Stimulated activated naive CD8-positive, alpha-beta T cell treated with anti-CD3 and anti-CD28 coated beads, Interleukin-15, amount 100 ng/mL, for 72 hours (primary cell): Measurements from ENCODE around the gene NFKBIA.
"Not testable (repeated sequence)": the region's sequence is repeated elsewhere in the genome, so short reads cannot be mapped to it uniquely, and the experiment has no call there.

Source experiments
- ATAC-seq: fragments of 150-1000 bp; cut with Tn5 transposase; 2 replicates; pipeline ENCODE4 v1.10.0; 2021; ENCODE audit warnings: mild to moderate bottlenecking, moderate library complexity
- DNase-seq, 2 donors: peaks; one replicate each; pipeline ENCODE4 v3.0.0; 2021 to 2022
- H3K27ac Mint-ChIP-seq, 2 donors: one replicate each; pipeline ENCODE4 v1.8.0; 2022; ENCODE audit warnings: mild to moderate bottlenecking in 2 of 2, mixed read lengths in 2 of 2, moderate library complexity in 2 of 2
- H3K27me3 Mint-ChIP-seq: one replicate; pipeline ENCODE4 v1.8.0; 2022; ENCODE audit warnings: mixed read lengths
- H3K4me1 Mint-ChIP-seq: one replicate; pipeline ENCODE4 v1.8.0; 2022; ENCODE audit warnings: mild to moderate bottlenecking, mixed read lengths
- H3K4me3 Mint-ChIP-seq, 2 donors: one replicate each; pipeline ENCODE4 v1.8.0; 2022; ENCODE audit warnings: mild to moderate bottlenecking in 2 of 2, mixed read lengths in 2 of 2, moderate library complexity in 1 of 2
- H3K9me3 Mint-ChIP-seq, 2 donors: one replicate each; pipeline ENCODE4 v1.8.0; 2022; ENCODE audit warnings: mixed read lengths in 2 of 2

The NFKBIA gene

GRCh38 chr14:35387713-35388579, 16.6 kb downstream of the NFKBIA start:
- ATAC-seq = no peak
- Mint-ChIP-seq H3K27me3 (no peaks in the 10 kb centered on the region), H3K4me3 (no peak overlapping the region), H3K4me1 (no peaks in the 10 kb centered on the region), H3K27ac (no peak overlapping the region), H3K9me3 (no peaks in the 10 kb centered on the region)
- no peak for DNase-seq

DNA sequence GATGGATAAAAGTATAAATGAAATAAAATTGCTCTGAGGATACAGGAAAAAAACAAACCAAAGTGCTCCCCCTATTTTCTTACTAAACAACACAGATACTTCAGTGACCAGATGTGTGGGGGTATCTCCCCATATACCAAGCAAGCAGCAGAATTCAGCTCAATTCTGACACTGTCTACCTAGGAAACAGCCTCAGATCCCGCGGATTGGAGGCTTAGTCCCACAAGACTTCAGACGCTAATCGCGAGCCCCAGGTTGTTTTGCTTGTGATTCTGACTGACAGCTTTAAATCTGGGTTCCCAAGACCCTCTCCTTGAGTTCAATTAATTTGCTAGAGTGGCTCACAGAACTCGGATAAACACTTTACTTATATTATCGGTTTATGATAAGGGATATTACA, 17.3 kb downstream of the NFKBIA start:
- no peaks in the 10 kb centered on the region for H3K27me3 Mint-ChIP-seq
- no peak overlapping the region for H3K4me3 Mint-ChIP-seq
- H3K9me3 Mint-ChIP-seq = no peaks in the 10 kb centered on the region
- H3K4me1 Mint-ChIP-seq = no peaks in the 10 kb centered on the region
- ATAC-seq = no peak
- DNase-seq = no peak
- no peak overlapping the region for H3K27ac Mint-ChIP-seq

- DNase-seq = no peak
- no peaks in the 10 kb centered on the region for H3K27me3 Mint-ChIP-seq
- H3K9me3 Mint-ChIP-seq = no peaks in the 10 kb centered on the region
- H3K27ac Mint-ChIP-seq = no peak overlapping the region
- no peak for ATAC-seq
- H3K4me1 Mint-ChIP-seq = no peaks in the 10 kb centered on the region
- no peak overlapping the region for H3K4me3 Mint-ChIP-seq
Observed at GRCh38 chr14:35386673-35387125, 17.9 kb downstream of the NFKBIA start.

- H3K9me3 Mint-ChIP-seq = no peaks in the 10 kb centered on the region
- H3K27ac Mint-ChIP-seq = no peak overlapping the region
- H3K4me1 Mint-ChIP-seq = no peaks in the 10 kb centered on the region
- DNase-seq = no peak
- no peak overlapping the region for H3K4me3 Mint-ChIP-seq
- no peak for ATAC-seq
- H3K27me3 Mint-ChIP-seq = no peaks in the 10 kb centered on the region
Observed at GRCh38 chr14:35385042-35385839, 19.3 kb downstream of the NFKBIA start.

DNA sequence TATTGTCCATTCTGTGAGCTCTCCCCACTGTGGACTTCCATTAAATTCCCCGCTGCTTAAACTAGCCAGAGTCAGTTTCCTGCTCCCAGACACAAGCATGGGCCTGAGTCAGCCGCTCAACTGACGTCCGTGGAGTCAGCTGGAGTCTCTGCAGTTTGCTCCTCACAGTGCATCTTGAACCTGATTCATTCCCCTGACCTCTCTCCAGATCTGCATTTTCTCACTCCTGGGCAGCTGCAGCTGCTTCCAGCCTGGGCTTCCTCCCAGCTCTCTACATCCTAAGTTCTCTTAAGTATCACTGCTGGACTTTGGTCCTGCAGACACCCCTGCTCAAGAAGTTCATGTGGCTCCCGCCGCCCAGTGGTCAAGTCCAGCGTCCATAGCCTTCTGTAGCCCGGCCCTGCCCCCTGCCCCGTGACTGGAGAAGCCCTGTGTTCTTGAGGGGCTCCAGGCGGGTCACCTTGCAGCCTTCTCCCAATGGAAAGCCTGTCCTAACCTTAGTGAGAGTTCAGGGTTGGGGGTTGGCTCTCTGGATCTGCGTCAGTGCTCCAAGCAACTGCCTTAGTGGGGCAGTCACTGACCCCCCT, 20.0 kb downstream of the NFKBIA start:
- Mint-ChIP-seq H3K27ac (peak overlapping the region in 1 of 2 donors; percentile 30), H3K27me3 (no peaks in the 10 kb centered on the region), H3K9me3 (no peaks in the 10 kb centered on the region), H3K4me3 (no peak overlapping the region), H3K4me1 (no peaks in the 10 kb centered on the region)
- DNase-seq = no peak
- no peak for ATAC-seq

- H3K9me3 Mint-ChIP-seq = no peaks in the 10 kb centered on the region
- DNase-seq (no peak), ATAC-seq (no peak)
- H3K4me1 Mint-ChIP-seq = no peaks in the 10 kb centered on the region
- no peaks in the 10 kb centered on the region for H3K27me3 Mint-ChIP-seq
- no peak overlapping the region for H3K4me3 Mint-ChIP-seq
- H3K27ac Mint-ChIP-seq = no peak overlapping the region
Observed at GRCh38 chr14:35383569-35384454, 20.7 kb downstream of the NFKBIA start.

GRCh38 chr14:35380794-35381193, 23.8 kb downstream of the NFKBIA start:
- no peaks in the 10 kb centered on the region for H3K9me3 Mint-ChIP-seq
- H3K4me3 Mint-ChIP-seq = no peak overlapping the region

GRCh38 chr14:35379234-35379933, 25.2 kb downstream of the NFKBIA start:
- not testable (repeated sequence) for H3K4me1 Mint-ChIP-seq, DNase-seq

More at GRCh38 chr14:35380794-35381193, 23.8 kb downstream of the NFKBIA start:
- DNase-seq (no peak), ATAC-seq (no peak)
- H3K4me1 Mint-ChIP-seq = peaks cover 1% of the 10 kb centered on the region
- no peaks in the 10 kb centered on the region for H3K27me3 Mint-ChIP-seq
- H3K27ac Mint-ChIP-seq = no peak overlapping the region

GRCh38 chr14:35378425-35379233, 25.9 kb downstream of the NFKBIA start:
- Mint-ChIP-seq H3K27me3 (no peaks in the 10 kb centered on the region), H3K27ac (no peak overlapping the region), H3K4me1 (peaks cover 6% of the 10 kb centered on the region), H3K4me3 (no peak overlapping the region), H3K9me3 (no peaks in the 10 kb centered on the region)
- no peak for DNase-seq
- no peak for ATAC-seq

More at GRCh38 chr14:35379234-35379933, 25.2 kb downstream of the NFKBIA start:
- H3K4me3 Mint-ChIP-seq, H3K9me3 Mint-ChIP-seq, ATAC-seq, H3K27me3 Mint-ChIP-seq, H3K27ac Mint-ChIP-seq: not testable (repeated sequence)

- H3K27me3 Mint-ChIP-seq = no peaks in the 10 kb centered on the region
- DNase-seq (no peak), ATAC-seq (peak; percentile 45)
- H3K4me3 Mint-ChIP-seq = no peak overlapping the region
- H3K9me3 Mint-ChIP-seq = peaks cover 5 to 9% of the 10 kb centered on the region in 2 donors
- peak overlapping the region in 1 of 2 donors; percentile 76 for H3K27ac Mint-ChIP-seq
- peaks cover 16% of the 10 kb centered on the region for H3K4me1 Mint-ChIP-seq
Observed at GRCh38 chr14:35375558-35376025, 29.0 kb downstream of the NFKBIA start.

DNA sequence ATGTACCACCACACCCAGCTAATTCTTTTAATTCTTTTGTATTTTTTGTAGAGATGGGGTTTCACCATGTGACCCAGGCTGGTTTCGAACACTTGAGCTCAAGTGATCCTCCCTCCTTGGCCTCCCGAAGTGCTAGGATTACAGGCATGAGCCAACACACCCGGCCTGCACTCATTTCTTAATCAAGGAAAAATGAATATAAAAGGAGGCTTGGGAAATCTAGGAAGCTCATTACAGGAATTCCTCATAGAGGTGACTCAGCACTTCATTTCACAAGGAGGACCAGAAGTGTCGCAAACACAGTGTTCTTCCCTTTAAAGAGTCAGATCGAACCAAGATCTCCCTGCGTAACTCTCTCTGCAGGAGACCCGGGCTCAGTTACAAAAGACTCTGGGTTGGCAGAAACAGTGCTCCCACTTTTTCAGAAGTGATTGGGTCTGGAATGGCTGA, 30.3 kb downstream of the NFKBIA start:
- H3K4me1 Mint-ChIP-seq = peaks cover 25% of the 10 kb centered on the region
- no peak overlapping the region for H3K4me3 Mint-ChIP-seq
- peaks cover 5 to 10% of the 10 kb centered on the region in 2 donors for H3K9me3 Mint-ChIP-seq
- ATAC-seq (no peak), DNase-seq (no peak)
- H3K27ac Mint-ChIP-seq = no peak overlapping the region
- no peaks in the 10 kb centered on the region for H3K27me3 Mint-ChIP-seq

DNA sequence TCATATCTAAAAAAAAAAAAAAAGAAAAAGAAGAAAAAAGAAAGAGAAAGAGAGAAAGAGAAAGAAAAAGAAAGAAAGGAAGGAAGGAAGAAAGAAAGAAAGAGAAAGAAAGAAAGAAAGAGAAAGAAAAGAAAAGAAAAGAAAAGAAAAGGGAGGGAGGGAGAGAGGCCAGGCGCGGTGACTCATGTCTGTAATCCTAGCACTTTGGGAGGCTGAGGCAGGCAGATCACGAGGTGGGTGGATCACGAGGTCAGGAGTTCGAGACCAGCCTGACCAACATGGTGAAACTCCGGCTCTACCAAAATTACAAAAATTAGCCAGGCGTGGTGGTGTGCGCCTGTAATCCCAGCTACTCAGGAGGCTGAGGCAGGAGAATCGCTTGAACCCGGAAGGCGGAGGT, 31.3 kb downstream of the NFKBIA start:
- not testable (repeated sequence) for DNase-seq, ATAC-seq, H3K27me3 Mint-ChIP-seq, H3K4me3 Mint-ChIP-seq, H3K9me3 Mint-ChIP-seq, H3K27ac Mint-ChIP-seq
- H3K4me1 Mint-ChIP-seq = peaks cover 36% of the 10 kb centered on the region

GRCh38 chr14:35370969-35371368, 33.6 kb downstream of the NFKBIA start:
- peaks cover 58% of the 10 kb centered on the region for H3K4me1 Mint-ChIP-seq
- H3K27ac Mint-ChIP-seq = peak overlapping the region in 1 of 2 donors; percentile 4
- DNase-seq (no peak), ATAC-seq (no peak)
- H3K27me3 Mint-ChIP-seq = no peaks in the 10 kb centered on the region
- peaks cover 5 to 10% of the 10 kb centered on the region in 2 donors for H3K9me3 Mint-ChIP-seq
- H3K4me3 Mint-ChIP-seq = no peak overlapping the region
